HG02885 (cell line): ENCODE measurements around the gene SYMPK.

Experiments
- ATAC-seq: cut with Tn5 transposase; IDR thresholded peaks from one replicate; pipeline ENCODE4 v1.9.1; 2021; ENCODE audit warnings: mild to moderate bottlenecking; ENCODE audit not compliant: unreplicated experiment, poor library complexity

SYMPK gene

DNA sequence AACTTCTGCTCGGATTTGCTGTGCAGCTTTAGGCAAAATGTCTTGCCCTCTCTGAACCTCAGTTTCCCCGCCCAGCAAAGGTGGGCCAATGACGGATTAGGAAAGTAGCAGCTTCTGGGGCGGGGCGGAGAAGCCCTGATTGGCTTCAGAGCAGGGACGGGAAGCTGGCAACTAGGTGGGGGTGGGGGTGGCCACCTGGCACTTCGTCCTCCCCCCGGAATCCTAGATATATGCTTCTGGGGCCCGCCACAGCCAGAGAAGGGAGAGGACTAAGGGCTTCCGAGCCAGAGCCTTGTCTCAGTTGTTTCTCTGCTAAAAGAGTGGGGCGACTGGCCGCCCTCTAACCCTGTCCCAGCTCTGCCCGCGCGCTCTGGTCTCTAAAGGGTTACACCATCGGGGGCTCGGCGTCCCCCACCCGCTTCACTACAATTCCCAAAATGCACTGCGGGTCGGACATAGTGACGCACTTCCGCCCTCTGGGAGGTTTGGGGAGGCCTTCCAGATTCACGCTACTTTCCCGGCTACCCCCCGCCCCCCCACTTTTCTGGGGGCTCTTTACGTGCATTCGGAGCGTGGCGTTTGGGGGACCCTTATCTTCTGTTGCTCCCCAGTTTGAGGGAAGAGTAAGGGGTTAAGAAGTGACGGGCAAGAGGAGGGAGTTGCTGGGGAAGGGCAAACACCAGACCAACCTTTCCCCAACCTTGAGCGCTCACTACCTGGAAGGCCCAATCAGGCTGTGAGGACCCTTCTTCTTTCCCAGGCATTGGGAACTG, 23.7 kb upstream of the SYMPK start:
- peak; percentile 66 for ATAC-seq

DNA sequence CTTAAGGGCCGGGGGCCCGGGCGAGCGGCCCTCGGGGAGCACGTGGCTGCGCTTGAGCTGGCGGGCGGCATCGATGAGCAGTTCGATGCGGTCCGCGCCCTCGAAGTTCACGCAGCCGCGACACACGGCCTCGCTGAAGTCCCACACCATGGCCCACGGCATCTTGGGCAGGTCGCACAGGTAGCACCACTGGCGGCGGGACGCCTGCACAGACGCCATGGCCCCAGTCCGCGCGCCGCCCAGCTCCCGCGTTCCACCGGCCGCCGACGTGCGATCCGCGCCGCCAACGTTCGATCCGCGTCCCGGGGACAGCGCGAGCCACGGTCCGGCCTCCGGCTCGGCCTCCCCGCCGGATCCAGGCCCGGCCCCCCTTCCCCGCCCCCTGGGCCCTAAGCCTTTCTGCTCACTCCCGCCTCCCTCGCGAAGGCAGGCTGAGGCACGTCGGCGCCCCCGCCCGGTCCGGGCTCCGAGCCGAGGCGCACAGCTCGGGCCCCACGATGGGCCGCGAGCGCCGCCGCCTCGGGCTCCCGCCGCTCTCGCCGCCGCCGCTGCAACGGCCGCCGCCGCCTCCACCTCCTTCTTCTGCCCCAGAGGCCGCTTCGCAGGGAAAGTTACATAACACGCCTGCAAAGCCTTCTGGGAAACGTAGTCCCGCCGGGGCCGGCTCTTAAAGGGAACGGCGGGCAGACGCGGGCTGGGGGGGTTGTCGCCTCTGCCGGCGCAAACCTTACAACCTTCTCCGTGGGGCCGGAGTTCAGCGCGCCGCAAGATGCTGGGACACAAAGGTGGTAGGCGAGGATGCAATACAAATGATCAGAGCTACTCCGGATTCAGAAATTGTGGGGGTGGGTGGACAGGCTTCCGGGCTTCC, 22.8 kb upstream of the SYMPK start, which contains the start of gene IRF2BP1:
Gene IRF2BP1 (minus strand): TSS at position 586 of the 871 bp plus-strand sequence. CDS start 367 bp downstream, at position 219.
- peak; percentile 61 for ATAC-seq

DNA sequence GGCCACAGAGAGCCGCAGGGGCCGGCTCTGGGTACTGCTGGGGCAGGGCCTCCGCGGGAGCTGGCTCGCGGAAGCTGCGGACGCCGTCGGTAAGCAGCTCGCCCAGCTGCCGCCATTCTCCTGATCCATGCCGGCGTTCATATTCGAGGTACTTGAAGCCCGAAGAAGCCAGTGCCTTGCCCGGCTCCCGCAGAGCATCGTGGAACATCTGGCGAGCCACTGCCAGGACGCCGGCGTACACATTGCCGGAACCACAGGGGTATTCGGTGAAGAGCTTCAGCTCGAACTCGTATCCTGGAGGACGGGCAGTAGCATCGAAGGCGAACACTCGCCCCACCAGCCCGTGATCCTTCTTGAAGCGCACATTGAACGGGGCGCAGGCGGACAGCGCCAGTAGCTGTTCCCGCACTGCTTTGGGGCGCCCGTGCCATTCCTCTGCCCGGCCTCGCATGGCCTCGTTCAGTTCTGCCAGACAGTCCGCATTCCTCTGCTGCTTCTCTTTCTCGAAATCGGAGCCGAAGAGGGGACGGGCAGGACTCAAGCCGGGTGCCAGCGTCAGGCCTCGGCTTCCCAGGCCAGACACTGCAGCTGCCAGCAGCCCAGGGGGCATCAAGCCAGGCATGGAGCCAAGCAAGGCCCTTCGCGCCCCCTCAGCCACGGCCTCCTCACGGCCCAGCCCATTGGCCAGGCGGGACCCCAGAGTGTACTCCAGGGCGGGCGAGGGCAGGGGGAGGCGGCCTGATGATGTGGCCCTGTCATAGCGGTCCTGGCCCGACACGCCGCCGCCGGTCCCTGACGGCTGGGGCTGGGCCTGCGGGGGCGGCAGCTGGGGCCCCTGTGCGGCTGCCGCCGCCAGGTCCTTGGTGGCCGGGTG, 22.0 kb upstream of the SYMPK start:
- ATAC-seq, result peak; percentile 3

DNA sequence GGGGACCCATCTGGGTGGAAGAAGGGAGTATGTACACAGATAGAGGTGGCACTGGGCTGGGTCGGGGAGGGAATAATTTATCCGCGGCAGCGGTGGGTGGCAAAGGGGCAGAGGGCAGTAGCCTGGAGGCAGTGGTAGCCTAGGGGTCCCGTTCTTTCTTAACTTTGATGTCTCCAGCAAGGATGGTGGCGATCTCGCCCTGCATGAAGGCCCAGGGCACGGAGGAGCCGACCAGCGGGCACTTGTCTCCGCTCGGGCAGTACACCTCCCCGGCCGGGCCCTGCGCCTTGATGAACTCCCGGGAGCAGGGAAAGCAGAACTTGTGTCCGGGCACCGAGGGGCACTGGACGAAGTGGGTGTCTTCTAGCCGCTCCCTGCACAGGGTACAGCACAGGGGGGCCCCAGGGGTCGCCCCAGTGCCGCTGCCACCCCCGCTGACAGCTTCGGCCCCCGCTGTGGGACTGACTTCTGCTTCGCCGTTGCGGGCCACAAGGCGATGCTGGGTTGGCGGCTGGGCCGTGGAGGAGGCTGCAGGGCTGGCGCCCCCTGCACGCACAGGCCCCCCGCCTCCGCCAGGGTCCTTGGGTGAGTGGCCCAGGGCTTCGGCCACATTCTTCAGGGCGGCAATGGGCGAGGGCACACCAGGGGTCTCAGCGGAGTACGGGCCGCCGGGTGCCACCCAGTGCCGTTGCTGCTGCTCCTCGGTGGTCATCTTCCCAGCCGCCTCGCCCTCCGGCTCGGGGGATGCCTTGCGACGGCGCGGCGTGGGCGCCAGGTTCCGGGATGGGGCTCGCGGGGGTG, 21.1 kb upstream of the SYMPK start:
- ATAC-seq, result no peak

DNA sequence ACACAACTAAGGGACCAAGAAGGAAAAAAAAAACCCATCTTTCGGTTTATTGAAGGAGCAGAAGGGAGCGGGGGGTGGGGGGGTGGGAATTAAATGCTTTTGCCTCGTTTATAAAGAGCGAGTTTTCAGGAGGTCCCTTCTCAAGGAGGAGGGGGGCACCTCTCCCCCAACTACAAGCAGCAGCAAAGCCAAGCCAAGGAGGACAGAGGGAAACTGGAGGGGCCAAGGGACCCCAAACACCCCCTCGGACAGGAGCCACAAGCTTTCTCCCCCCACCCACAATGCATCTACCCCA, 20.6 kb upstream of the SYMPK start:
- no peak for ATAC-seq

DNA sequence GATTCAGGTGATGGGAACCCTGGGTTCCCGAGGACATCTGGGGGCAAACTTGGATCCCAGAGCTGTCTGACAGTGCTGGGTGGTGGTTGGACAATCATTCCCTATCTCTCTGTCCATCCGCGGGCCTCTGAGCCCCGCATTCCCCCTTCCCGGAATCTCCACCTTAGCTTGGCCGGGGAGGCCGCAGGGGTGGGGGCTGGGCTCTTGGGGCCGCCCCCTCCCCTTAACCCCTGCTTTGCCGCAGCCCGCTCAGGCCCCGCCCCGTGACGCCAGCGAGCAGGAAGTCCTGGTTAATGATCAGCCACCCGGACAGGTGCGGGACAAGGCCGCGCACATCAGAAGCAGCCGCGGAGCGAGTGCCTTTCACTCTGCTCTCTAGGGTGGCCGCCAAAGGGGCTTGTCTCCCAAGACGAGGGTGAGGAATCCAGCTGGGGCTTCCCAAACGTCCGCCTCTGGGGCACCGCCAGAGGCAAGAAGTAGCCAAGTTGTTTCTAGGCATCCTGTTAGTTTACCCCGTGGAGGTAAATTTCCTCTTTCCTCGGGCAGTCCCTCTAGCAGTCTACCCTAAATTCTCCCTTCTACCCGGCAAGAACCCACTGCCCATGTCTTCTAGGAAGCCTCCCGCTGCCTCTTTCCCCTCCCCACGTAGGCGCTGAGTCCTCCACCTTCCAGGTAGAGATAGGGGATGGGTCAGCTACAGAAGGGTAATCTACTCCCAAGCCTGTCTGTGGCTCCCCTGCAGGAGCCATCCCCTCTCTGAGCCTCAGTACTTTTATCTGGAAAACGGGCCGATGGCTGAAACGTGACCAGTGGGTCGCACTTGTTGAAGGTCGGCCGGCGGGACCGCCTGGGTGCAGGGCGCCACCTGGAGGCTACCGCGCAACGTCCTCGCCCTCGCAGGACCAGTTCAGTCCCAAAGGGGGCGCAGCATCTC, 20.0 kb upstream of the SYMPK start:
- peak; percentile 33 for ATAC-seq

DNA sequence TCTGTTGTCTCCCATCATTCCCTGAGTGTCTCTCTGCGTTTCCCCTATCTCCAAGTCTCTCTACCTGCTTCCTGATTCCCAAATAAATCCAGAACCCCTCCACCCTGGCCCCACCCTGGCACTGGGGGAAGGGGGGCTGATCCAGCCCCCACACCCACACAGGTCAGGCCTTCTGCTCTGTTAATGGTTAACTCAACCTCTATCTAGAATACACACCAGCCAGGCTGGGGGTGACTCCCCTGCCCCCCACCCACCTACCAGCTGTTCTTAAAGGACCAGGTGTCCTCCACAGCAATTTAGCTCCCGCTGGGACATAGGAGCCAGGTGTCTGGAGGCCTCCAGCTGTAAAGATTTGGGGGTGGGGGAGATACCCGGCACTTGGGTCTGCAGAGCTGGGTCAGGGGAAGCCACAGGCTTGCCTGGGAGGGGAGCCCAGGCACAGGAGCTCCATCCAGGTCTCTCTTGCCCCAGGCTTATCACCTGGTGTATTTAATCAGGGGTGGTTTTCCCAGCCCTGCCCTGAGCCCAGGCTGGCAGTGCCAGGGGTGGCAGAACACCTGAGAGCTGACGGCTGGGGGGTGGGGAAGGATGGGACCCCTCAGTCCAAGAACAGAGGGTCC, 19.1 kb upstream of the SYMPK start:
- no peak for ATAC-seq

DNA sequence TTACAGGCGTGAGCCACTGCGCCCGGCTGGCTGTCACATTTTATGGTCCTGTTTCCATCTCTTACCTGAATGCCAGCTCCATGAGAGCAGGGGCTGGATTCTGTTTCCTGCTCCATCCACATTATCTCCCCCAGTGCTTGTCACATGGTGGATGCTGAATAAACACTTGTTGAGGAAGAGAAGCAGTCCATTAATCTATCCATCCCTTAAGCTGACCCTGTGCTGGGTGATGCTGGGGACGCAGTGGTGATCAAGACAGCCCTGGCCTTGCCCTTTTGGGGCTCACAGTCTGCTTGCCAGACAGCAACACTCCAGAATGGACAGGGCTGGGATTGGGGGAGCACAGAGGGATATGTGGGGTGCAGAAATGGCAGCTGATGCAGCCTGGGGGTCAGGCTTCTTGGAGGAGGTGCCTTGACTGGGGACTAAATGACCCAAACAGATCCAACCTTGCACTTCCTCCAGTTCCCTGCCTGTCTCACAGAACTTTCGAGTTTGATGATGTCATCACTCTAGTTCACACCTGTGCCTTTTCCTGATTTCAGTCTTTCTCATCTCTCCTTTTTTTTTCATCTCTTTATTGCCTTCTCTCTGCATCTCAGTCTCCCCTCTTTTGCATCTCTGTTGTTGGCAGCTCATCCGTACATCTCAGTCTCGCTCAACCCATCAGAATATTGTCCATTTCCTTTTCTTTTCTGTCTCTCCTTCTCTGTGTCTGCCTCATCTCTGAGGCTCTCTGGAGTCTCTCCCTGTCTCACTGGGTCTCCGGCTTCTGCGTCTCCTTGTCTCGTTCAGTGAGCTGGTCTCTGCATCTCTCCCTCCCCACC, 18.3 kb upstream of the SYMPK start:
- ATAC-seq, result no peak

DNA sequence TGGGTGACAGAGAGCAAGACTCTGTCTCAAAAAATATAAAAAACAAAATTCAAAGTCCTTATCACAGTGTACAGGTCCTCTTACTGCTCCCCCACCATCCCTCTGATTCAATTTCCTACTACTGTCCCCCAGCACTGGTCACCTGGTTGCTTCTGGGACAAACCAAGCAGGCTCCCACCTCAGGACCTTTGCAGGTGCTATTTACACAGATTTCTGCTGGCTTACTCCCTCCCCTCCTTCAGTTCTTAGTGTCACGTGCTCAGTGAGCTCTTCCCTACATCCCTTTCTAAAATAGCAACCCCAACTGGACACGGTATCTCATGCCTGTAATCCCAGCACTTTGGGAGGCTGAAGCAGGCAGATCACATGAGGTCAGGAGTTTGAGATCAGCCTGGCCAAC, 17.0 kb upstream of the SYMPK start:
- ATAC-seq, result no peak

DNA sequence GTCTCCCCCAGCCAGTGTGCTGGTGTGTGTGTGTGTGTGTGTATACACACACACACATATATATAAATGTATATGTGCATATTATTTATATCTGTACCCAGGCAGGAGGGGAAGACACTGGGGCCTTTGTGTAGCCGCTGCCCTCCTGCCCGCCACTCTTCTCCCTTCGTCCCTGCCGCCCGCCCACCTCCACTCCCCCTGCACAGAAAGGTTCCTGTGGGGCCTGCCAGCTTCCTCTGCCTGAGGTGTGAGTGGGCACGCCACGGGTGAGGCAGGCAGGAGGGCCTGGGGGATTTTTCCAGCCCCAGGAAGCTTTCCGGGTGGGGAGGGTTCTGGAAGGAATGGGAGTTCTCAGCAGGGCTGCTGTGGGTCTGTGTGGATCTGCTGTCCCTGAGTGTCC, 16.1 kb upstream of the SYMPK start:
- ATAC-seq, result no peak

DNA sequence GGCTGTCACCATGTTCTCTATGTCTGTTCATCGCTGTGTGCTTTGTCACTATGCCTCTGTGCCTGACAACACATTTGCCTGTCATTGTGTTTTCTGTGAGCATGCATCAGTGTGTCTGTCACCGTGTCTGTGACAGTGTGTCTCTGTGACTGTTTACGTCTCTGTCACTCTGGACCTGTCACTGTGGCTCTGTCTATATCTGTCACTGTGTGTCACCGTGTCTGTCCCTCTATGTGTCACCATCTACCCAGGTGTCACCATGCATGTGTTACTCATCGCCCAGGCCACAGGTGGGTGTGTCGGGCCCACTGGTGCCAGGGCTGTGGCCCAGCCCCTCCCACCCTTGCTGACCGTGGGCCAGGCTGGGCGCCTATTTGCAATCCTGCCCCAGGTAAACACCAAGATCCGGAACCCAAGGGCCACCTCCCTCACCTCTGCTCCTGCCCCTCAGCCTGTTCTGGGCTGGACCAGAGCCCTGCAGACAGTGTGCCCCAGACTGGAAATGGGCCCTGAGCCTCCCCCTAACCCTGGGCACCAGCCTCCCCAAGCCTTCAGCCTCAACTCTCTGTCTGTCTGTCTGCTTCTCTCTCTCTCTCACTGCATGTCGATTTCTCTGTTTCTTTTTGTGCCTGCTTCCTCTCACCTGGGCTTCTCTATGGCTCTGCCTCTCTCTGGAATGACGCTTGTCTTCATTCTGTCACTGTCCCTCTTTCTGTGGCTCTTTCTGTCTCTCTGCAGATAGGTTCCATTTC, 15.3 kb upstream of the SYMPK start:
- ATAC-seq, result no peak

DNA sequence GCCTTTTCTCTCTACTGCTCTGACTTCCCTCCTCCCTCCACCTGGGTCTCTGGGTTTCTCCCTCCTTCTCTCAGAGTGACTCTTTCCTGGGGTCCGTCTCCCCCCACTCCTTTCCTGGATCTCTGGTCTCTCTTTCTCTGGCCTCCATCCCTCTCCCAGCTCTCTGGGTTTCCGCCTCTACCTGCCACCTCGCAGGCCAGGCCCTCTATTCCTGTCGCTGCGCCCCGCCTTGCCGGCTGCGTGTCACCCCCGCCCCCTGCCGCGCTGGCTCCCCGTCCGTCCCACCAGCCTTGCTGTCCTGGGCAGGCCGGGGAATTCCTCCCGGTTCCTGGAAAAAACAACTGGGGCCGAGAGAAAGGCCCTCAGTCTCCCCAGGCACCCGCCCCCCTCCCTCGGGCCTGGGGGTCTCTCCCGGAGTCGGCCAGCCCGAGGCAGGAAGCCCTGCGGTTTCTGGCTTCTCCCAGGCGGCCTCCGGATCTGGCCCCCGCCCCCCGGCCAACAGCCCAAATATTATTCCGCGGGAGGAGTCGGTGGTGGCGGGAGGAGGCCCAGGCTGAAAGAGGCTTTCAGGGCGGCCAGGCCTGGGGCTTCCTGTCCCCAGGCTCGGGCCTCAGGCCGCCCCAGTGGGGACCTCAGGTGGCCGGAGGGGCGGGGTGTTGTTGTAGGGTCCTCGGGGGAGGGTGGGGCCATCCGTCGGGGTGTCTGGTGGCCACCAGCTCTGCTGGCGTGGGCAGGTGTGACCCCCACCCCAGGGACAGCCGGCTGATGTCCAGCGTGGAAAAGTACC, 13.7 kb upstream of the SYMPK start:
- no peak for ATAC-seq

DNA sequence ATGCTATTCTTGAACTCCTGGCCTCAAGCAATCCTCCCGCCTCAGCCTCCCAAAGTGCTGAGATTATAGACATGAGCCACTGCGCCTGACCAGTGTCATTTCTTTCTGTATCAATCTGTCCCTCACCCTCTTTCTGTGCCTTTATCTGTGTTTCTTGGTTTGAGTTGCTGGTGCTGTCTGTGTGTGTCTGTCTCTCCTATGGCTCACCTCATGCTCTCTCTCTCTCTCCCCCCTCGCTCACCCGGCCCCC, 13.1 kb upstream of the SYMPK start:
- ATAC-seq, result no peak

DNA sequence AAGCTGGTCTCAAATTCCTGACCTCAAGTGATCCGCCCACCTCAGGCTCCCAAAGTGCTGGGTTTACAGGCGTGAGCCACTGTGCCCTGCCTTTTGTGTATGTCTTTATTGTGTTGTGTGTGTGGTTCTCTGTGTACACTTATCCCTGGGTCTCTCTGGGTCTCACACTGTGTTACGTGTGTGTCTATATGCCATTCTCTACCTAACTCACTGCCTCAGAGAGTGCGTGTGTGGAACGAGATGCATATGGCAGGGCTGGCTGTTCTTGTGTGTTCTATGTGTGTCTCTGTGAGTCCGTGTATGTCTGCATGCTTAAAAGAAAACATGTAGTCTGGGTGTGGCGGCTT, 11.6 kb upstream of the SYMPK start:
- no peak for ATAC-seq

DNA sequence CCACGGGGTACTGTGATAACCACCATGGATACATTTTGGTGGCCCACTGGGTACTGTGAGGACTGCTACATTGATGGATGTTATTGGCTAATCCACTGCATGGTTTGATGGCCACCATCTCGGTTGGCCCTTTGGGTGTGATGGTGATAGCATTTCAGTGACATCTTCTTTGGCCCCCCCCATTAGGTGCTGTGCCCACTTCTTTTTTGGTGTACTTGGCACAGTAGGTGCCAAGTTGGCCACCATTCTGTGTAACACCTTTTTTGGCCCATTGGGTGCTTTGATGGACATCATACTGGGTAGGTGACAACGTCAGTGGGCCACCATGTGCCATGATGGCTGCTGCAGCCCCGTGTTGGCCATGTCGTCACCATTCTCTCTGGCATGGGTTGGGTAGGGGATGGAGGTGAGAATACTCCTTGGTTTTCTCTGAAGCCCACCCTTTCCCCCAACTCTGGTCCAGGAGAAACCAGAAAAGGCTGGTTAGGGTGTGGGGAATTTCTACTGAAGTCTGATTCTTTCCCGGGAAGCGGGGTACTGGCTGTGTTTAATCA, 10.3 kb upstream of the SYMPK start:
- ATAC-seq, result no peak
